Inflammatory macrophage (primary cell): Measurements from ENCODE around the gene AFF3.

ENCODE experiments used
- DNase-seq, 2 donors: peaks; one replicate each; pipeline ENCODE4 v3.0.0-alpha.2; 2020 to 2022

AFF3 gene

GRCh38 chr2:99877963-99878362 lies 264.4 kb downstream of the AFF3 start:
- DNase-seq: peak; percentile 56 to 58

GRCh38 chr2:99876956-99877355 lies 265.4 kb downstream of the AFF3 start:
- DNase-seq: no peak

GRCh38 chr2:99875627-99876201 lies 266.7 kb downstream of the AFF3 start:
- DNase-seq: no peak

- no peak for DNase-seq
These were observed 274.1 kb downstream of the AFF3 start for GRCh38 chr2:99868260-99868659.

GRCh38 chr2:99867770-99868169 lies 274.6 kb downstream of the AFF3 start:
- peak in 1 of 2 donors; percentile 39 for DNase-seq

- DNase-seq: no peak
These were observed 276.3 kb downstream of the AFF3 start for GRCh38 chr2:99865818-99866676.

GRCh38 chr2:99864561-99865553 lies 277.5 kb downstream of the AFF3 start:
- no peak for DNase-seq

- DNase-seq: peak; percentile 31 to 49
These were observed 278.5 kb downstream of the AFF3 start for GRCh38 chr2:99863903-99864270.

- no peak for DNase-seq
These were observed 279.0 kb downstream of the AFF3 start for GRCh38 chr2:99863236-99863902.

- peak; percentile 34 to 46 for DNase-seq
These were observed 279.8 kb downstream of the AFF3 start for GRCh38 chr2:99862566-99862965.

- DNase-seq: no peak
These were observed 281.0 kb downstream of the AFF3 start for GRCh38 chr2:99861376-99861760.

- no peak for DNase-seq
These were observed 281.5 kb downstream of the AFF3 start for GRCh38 chr2:99860720-99861375.

- no peak for DNase-seq
These were observed 283.3 kb downstream of the AFF3 start for GRCh38 chr2:99858951-99859596.

- no peak for DNase-seq
These were observed 284.4 kb downstream of the AFF3 start for GRCh38 chr2:99857867-99858444.

GRCh38 chr2:99857372-99857771 lies 285.0 kb downstream of the AFF3 start:
- DNase-seq: no peak

GRCh38 chr2:99856119-99856518 lies 286.3 kb downstream of the AFF3 start:
- DNase-seq: no peak

GRCh38 chr2:99854236-99854852 lies 288.0 kb downstream of the AFF3 start:
- no peak for DNase-seq

- DNase-seq: no peak
These were observed 289.4 kb downstream of the AFF3 start for GRCh38 chr2:99852956-99853355.

- no peak for DNase-seq
These were observed 289.9 kb downstream of the AFF3 start for GRCh38 chr2:99852376-99852934.

GRCh38 chr2:99851811-99852210 lies 290.6 kb downstream of the AFF3 start:
- no peak for DNase-seq
